Spleen (tissue), 11 donors: Measurements from ENCODE around the gene MEIS3. TPM values are rescaled to one million over a fixed set of nuclear protein-coding genes. Genes with fewer than 3 reads are reported as not detected.
"Not testable (repeated sequence)": the region's sequence is repeated elsewhere in the genome, so short reads cannot be mapped to it uniquely, and the experiment has no call there.

Experiments used
- DNase-seq: peaks from one replicate; pipeline ENCODE4 v3.0.0-alpha.2; 2020
- H3K27ac ChIP-seq, 8 donors: fragments of 200-600 bp; sonication (generic) in 7 of 8; 1 replicate in 4 of 8; 2 replicates in 4 of 8; pipeline versions ENCODE4 v1.5.0 to v1.8.0; 2016 to 2021; ENCODE audit warnings: inconsistent platforms in 4 of 8, mild to moderate bottlenecking in 4 of 8, moderate library complexity in 1 of 8
- H3K27me3 ChIP-seq, 7 donors: fragments of 200-600 bp; sonication (generic) in 6 of 7; replicated peaks in 1 of 7; 1 replicate in 4 of 7; 2 replicates in 3 of 7; pipeline versions ENCODE4 v1.5.0 to v1.8.0; 2016 to 2021; ENCODE audit warnings: inconsistent platforms in 3 of 7, mild to moderate bottlenecking in 1 of 7
- H3K36me3 ChIP-seq, 6 donors: fragments of 200-600 bp; sonication (generic) in 5 of 6; 1 replicate in 4 of 6; 2 replicates in 2 of 6; pipeline versions ENCODE4 v1.5.0 to v1.8.0; 2016 to 2021; ENCODE audit warnings: inconsistent platforms in 2 of 6
- H3K4me1 ChIP-seq, 6 donors: fragments of 200-600 bp; sonication (generic) in 5 of 6; 1 replicate in 3 of 6; 2 replicates in 3 of 6; pipeline versions ENCODE4 v1.5.0 to v1.8.0; 2016 to 2021; ENCODE audit warnings: inconsistent platforms in 3 of 6
- H3K4me3 ChIP-seq, 8 donors: fragments of 200-600 bp; sonication (generic) in 7 of 8; 1 replicate in 4 of 8; 2 replicates in 4 of 8; pipeline versions ENCODE4 v1.5.0 to v1.8.0; 2016 to 2021; ENCODE audit warnings: inconsistent platforms in 4 of 8, mild to moderate bottlenecking in 4 of 8, moderate library complexity in 2 of 8
- H3K9me3 ChIP-seq, 8 donors: fragments of 200-600 bp; sonication (generic) in 7 of 8; 1 replicate in 4 of 8; 2 replicates in 4 of 8; pipeline versions ENCODE4 v1.5.0 to v1.8.0; 2016 to 2021; ENCODE audit warnings: inconsistent platforms in 4 of 8
- CTCF ChIP-seq, 11 experiments: fragments of 200-600 bp in 7 of 11; fragments of 450-650 bp in 4 of 11; sonication (generic) in 4 of 11; IDR thresholded peaks in 8 of 11; conservative IDR thresholded peaks in 3 of 11; 1 replicate in 7 of 11; 2 replicates in 4 of 11; pipeline versions ENCODE4 v1.4.0 to v1.8.0; 2016 to 2021; ENCODE audit warnings: antibody characterized with exemption in 11 of 11, inconsistent platforms in 4 of 11, mild to moderate bottlenecking in 1 of 11
- POLR2A ChIP-seq, 3 donors: fragments of 450-650 bp; IDR thresholded peaks; one replicate each; pipeline ENCODE4 v1.5.1; 2017; ENCODE audit warnings: antibody characterized with exemption in 3 of 3, mild to moderate bottlenecking in 1 of 3
- POLR2AphosphoS5 ChIP-seq, 3 donors: sonication (generic); formaldehyde crosslinking; IDR thresholded peaks; one replicate each; pipeline ENCODE4 v1.5.1; 2017; ENCODE audit warnings: antibody characterized with exemption in 3 of 3
- WGBS, 5 donors: extraction: QIAGEN DNeasy Blood & Tissue Kit in 3 of 5; methylation state at CpG; one replicate each; pipeline versions ENCODE4 v1.1.5 to v1.1.7; 2013 to 2018; 5-methylcytosine and 5-hydroxymethylcytosine counted together
- intact Hi-C: fragments of 100-400 bp; cut with DNase I; formaldehyde crosslinking; loops from one replicate; pipeline ENCODE4 v1.15.0; 2023; ENCODE audit warnings: low total_unique reads
- polyA plus RNA-seq, 3 donors: library from polyadenylated mRNA; stranded (reverse); fragments of 200-250 nt; gene quantifications; one replicate each; pipeline ENCODE4 v1.2.1, GENCODE V29; 2013
- total RNA-seq, 7 donors: library from RNA; depleted of rRNA in 3 of 7; stranded (reverse); fragments of >200 nt in 3 of 7; fragmentation: NEBNext Ultra II Directional in 4 of 7; extraction: Animal tissue kit (Norgen Biotek cat#: 25700) in 4 of 7; gene quantifications; one replicate each; pipeline versions ENCODE4 v1.1.0 to v1.2.1, GENCODE V29; 2016 to 2021
- donor health status: healthy with polysubstance abuse.
- donor health status: DM: no; HTN: no; CAD: no; lungs with moderate emphysema.
- donor health status: DM: no; HTN: no; CAD: no.
- donor health status: Bipolar disorder and iron deficiency.
- donor health status: healthy.
- donor health status: DM: no; HTN: no; CAD: no.
- donor health status: DM: yes; HTN: yes; CAD: no.

Gene MEIS3
- total and polyA plus RNA-seq, 10 donors: 4.3 to 10.4 (median 7.1) TPM

GRCh38 chr19:47386582-47386981, 32.7 kb downstream of the MEIS3 start:
- Histone ChIP-seq H3K4me3 (peak overlapping the region in 1 of 8 donors; percentile 57), H3K27ac (peak overlapping the region in 3 of 8 donors; percentile 69 to 95 (median 91)), H3K4me1 (peaks cover 0 to 69% (median 22%) of the 10 kb centered on the region in 6 donors), H3K36me3 (peaks cover 0 to 14% (median 10%) of the 10 kb centered on the region in 6 donors)
- DNase-seq, H3K9me3 ChIP-seq, H3K27me3 ChIP-seq, intact Hi-C loops: not testable (repeated sequence)
- peak in 1 of 3 donors; percentile 14 for TF ChIP-seq POLR2AphosphoS5 (IDR thresholded peaks at IDR 0.05)
- WGBS, 5 donors: 71 to 81% (median 76%) methylated on average over 12 of the region's 12 CpGs

- H3K27me3 ChIP-seq, intact Hi-C loops, H3K27ac ChIP-seq, H3K9me3 ChIP-seq, H3K4me3 ChIP-seq, DNase-seq: not testable (repeated sequence)
- Histone ChIP-seq H3K4me1 (peaks cover 0 to 65% (median 23%) of the 10 kb centered on the region in 6 donors), H3K36me3 (peaks cover 0 to 34% (median 29%) of the 10 kb centered on the region in 6 donors)
- 81 to 94% (median 85%) methylated on average over 4 of the region's 4 CpGs for WGBS, 5 donors
These were observed 34.8 kb downstream of the MEIS3 start for GRCh38 chr19:47384533-47384932.

GRCh38 chr19:47383890-47384289, 35.4 kb downstream of the MEIS3 start:
- H3K9me3 ChIP-seq, intact Hi-C loops, H3K27me3 ChIP-seq, DNase-seq: not testable (repeated sequence)
- H3K4me1 ChIP-seq: peaks cover 0 to 63% (median 23%) of the 10 kb centered on the region in 6 donors
- 84 to 91% (median 88%) methylated on average over 5 of the region's 5 CpGs for WGBS, 5 donors
- peaks cover 0 to 41% (median 35%) of the 10 kb centered on the region in 6 donors for H3K36me3 ChIP-seq
- H3K27ac ChIP-seq: peak overlapping the region in 4 of 8 donors; percentile 10 to 88 (median 56)
- peak overlapping the region in 1 of 8 donors; percentile 21 for H3K4me3 ChIP-seq

- peaks cover 0 to 47% (median 23%) of the 10 kb centered on the region in 6 donors for H3K4me1 ChIP-seq
These were observed 37.6 kb downstream of the MEIS3 start for GRCh38 chr19:47381653-47382279.

GRCh38 chr19:47381121-47381520, 38.2 kb downstream of the MEIS3 start:
- WGBS, 5 donors: 90 to 97% (median 95%) methylated on average over 8 to 14 of the region's 14 CpGs
- intact Hi-C loops: no loop called here
- Histone ChIP-seq H3K27me3 (no peaks in the 10 kb centered on the region), H3K4me3 (peak overlapping the region in 1 of 8 donors; percentile 53), H3K9me3 (no peaks in the 10 kb centered on the region), H3K4me1 (peaks cover 0 to 45% (median 23%) of the 10 kb centered on the region in 6 donors), H3K27ac (peak overlapping the region in 7 of 8 donors; percentile 47 to 88 (median 64)), H3K36me3 (peaks cover 0 to 68% (median 62%) of the 10 kb centered on the region in 6 donors)
- DNase-seq: peak; percentile 78
- no peak for TF ChIP-seq CTCF (IDR thresholded peaks at IDR 0.05 in 8 of 11, conservative IDR thresholded peaks at IDR 0.05 in 3 of 11)
- no peak for TF ChIP-seq POLR2A (IDR thresholded peaks at IDR 0.05)
- TF ChIP-seq POLR2AphosphoS5 (IDR thresholded peaks at IDR 0.05): no peak

More at GRCh38 chr19:47381653-47382279, 37.6 kb downstream of the MEIS3 start:
- no peaks in the 10 kb centered on the region for H3K27me3 ChIP-seq
- H3K9me3 ChIP-seq: no peaks in the 10 kb centered on the region
- peak; percentile 95 for DNase-seq
- peak overlapping the region in 1 of 8 donors; percentile 53 for H3K4me3 ChIP-seq
- intact Hi-C loops: no loop called here
- TF ChIP-seq POLR2A (IDR thresholded peaks at IDR 0.05) (no peak), CTCF (IDR thresholded peaks at IDR 0.05 in 8 of 11, conservative IDR thresholded peaks at IDR 0.05 in 3 of 11) (peak in 1 of 11 experiments; percentile 14), POLR2AphosphoS5 (IDR thresholded peaks at IDR 0.05) (peak; percentile 72 to 88 (median 78))
- H3K36me3 ChIP-seq: peaks cover 0 to 62% (median 55%) of the 10 kb centered on the region in 6 donors
- peak overlapping the region in 7 of 8 donors; percentile 47 to 88 (median 79) for H3K27ac ChIP-seq
- WGBS, 5 donors: 32 to 72% (median 34%) methylated on average over 9 to 11 of the region's 11 CpGs
